Lung (tissue), 12 donors: ENCODE data around the gene MICALL1. TPM values are rescaled to one million over a fixed set of nuclear protein-coding genes. Genes with fewer than 3 reads are reported as not detected.
A peak's percentile ranks its signal among the peaks of the same experiment; 100 is the strongest.

ENCODE experiments used
- ATAC-seq: fragments of 200-7000 bp; cut with Tn5 transposase; one replicate; pipeline ENCODE4 v1.9.1; 2020; ENCODE audit warnings: moderate number of reproducible peaks; ENCODE audit not compliant: insufficient read depth, low FRiP score
- DNase-seq, 3 donors: peaks; one replicate each; pipeline ENCODE4 v3.0.0-alpha.2; 2013 to 2017
- H3K27ac ChIP-seq, 2 donors: one replicate each; pipeline ENCODE4 v1.5.1; 2013; ENCODE audit warnings: mild to moderate bottlenecking in 2 of 2, moderate library complexity in 2 of 2, control low read depth in 1 of 2, inconsistent platforms in 1 of 2, low read depth in 1 of 2, low read length in 1 of 2
- H3K27me3 ChIP-seq, 3 donors: one replicate each; pipeline ENCODE4 v1.5.1; 2013; ENCODE audit warnings: low read length in 2 of 3; ENCODE audit not compliant: control insufficient read depth in 3 of 3, insufficient read depth in 3 of 3
- H3K36me3 ChIP-seq, 4 donors: one replicate each; pipeline ENCODE4 v1.5.1; 2013; ENCODE audit warnings: low read length in 4 of 4, mild to moderate bottlenecking in 1 of 4, moderate library complexity in 1 of 4; ENCODE audit not compliant: control insufficient read depth in 4 of 4, insufficient read depth in 4 of 4
- H3K4me1 ChIP-seq, 5 donors: one replicate each; pipeline ENCODE4 v1.5.1; 2013; ENCODE audit warnings: low read length in 5 of 5, mild to moderate bottlenecking in 2 of 5, moderate library complexity in 1 of 5; ENCODE audit not compliant: control insufficient read depth in 5 of 5, insufficient read depth in 5 of 5
- H3K4me3 ChIP-seq: one replicate; pipeline ENCODE4 v1.5.1; 2013; ENCODE audit warnings: mild to moderate bottlenecking, control low read depth, moderate library complexity
- H3K9ac ChIP-seq, 2 donors: one replicate each; pipeline ENCODE4 v1.5.1; 2013; ENCODE audit warnings: low read length in 2 of 2, control low read depth in 1 of 2; ENCODE audit not compliant: insufficient read depth in 1 of 2
- H3K9me3 ChIP-seq, 4 donors: one replicate each; pipeline ENCODE4 v1.5.1; 2013; ENCODE audit warnings: low read length in 3 of 4, mild to moderate bottlenecking in 1 of 4, moderate library complexity in 1 of 4; ENCODE audit not compliant: control insufficient read depth in 4 of 4, insufficient read depth in 3 of 4
- WGBS, 2 donors: extraction: QIAGEN DNeasy Blood & Tissue Kit; methylation state at CpG; one replicate each; pipeline ENCODE4 v1.1.7; 2013; 5-methylcytosine and 5-hydroxymethylcytosine counted together
- polyA plus RNA-seq, 2 donors: library from polyadenylated mRNA; stranded (reverse); fragments of 200-250 nt; gene quantifications; one replicate each; pipeline ENCODE4 v1.2.1, GENCODE V29; 2013
- total RNA-seq, 2 donors: library from RNA; depleted of rRNA in 1 of 2; stranded (reverse); fragments of >200 nt in 1 of 2; gene quantifications; one replicate each; pipeline ENCODE4 v1.2.1, GENCODE V29; 2014 to 2021
- TF ChIP-seq, protein P1 (sequence below): IDR thresholded peaks from 2 replicates; pipeline ENCODE4 v1.5.1; 2012; ENCODE audit warnings: mild to moderate bottlenecking; ENCODE audit errors: control extremely low read depth, extremely low read depth
- donor health status: control.
- donor health status: control.
- donor health status: Bipolar disorder and iron deficiency.
- donor health status: healthy.
- donor health status: DM: yes; HTN: yes; CAD: no.

MICALL1 gene
- total and polyA plus RNA-seq, 4 donors = 12.9 to 29.1 (median 17.5) TPM

GRCh38 chr22:37897807-37898206 is 8.3 kb upstream of the MICALL1 start:
- peaks cover 0 to 1% (median 0%) of the 10 kb centered on the region in 4 donors for H3K9me3 ChIP-seq
- 76 to 84% methylated on average over 2 of the region's 2 CpGs for WGBS, 2 donors
- H3K4me3 ChIP-seq = no peak overlapping the region
- ATAC-seq (no peak), DNase-seq (no peak)
- peaks cover 0 to 28% (median 15%) of the 10 kb centered on the region in 5 donors for H3K4me1 ChIP-seq
- H3K27ac ChIP-seq = no peak overlapping the region
- TF ChIP-seq, protein P1, sequence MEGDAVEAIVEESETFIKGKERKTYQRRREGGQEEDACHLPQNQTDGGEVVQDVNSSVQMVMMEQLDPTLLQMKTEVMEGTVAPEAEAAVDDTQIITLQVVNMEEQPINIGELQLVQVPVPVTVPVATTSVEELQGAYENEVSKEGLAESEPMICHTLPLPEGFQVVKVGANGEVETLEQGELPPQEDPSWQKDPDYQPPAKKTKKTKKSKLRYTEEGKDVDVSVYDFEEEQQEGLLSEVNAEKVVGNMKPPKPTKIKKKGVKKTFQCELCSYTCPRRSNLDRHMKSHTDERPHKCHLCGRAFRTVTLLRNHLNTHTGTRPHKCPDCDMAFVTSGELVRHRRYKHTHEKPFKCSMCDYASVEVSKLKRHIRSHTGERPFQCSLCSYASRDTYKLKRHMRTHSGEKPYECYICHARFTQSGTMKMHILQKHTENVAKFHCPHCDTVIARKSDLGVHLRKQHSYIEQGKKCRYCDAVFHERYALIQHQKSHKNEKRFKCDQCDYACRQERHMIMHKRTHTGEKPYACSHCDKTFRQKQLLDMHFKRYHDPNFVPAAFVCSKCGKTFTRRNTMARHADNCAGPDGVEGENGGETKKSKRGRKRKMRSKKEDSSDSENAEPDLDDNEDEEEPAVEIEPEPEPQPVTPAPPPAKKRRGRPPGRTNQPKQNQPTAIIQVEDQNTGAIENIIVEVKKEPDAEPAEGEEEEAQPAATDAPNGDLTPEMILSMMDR = no peak
- H3K27me3 ChIP-seq = no peaks in the 10 kb centered on the region
- no peaks in the 10 kb centered on the region for H3K36me3 ChIP-seq
- H3K9ac ChIP-seq = no peak overlapping the region

GRCh38 chr22:37898441-37899181 is 7.5 kb upstream of the MICALL1 start:
- peak in 1 of 3 donors; percentile 23 for DNase-seq
- H3K27me3 ChIP-seq = no peaks in the 10 kb centered on the region
- H3K4me3 ChIP-seq = no peak overlapping the region
- H3K9ac ChIP-seq = no peak overlapping the region
- H3K9me3 ChIP-seq = peaks cover 0 to 1% (median 0%) of the 10 kb centered on the region in 4 donors
- no peaks in the 10 kb centered on the region for H3K36me3 ChIP-seq
- peaks cover 0 to 23% (median 7%) of the 10 kb centered on the region in 5 donors for H3K4me1 ChIP-seq
- no peak for ATAC-seq
- peak overlapping the region in 1 of 2 donors; percentile 28 for H3K27ac ChIP-seq
- 61 to 74% methylated on average over 6 to 9 of the region's 9 CpGs for WGBS, 2 donors
- TF ChIP-seq, protein P1 = no peak

DNA sequence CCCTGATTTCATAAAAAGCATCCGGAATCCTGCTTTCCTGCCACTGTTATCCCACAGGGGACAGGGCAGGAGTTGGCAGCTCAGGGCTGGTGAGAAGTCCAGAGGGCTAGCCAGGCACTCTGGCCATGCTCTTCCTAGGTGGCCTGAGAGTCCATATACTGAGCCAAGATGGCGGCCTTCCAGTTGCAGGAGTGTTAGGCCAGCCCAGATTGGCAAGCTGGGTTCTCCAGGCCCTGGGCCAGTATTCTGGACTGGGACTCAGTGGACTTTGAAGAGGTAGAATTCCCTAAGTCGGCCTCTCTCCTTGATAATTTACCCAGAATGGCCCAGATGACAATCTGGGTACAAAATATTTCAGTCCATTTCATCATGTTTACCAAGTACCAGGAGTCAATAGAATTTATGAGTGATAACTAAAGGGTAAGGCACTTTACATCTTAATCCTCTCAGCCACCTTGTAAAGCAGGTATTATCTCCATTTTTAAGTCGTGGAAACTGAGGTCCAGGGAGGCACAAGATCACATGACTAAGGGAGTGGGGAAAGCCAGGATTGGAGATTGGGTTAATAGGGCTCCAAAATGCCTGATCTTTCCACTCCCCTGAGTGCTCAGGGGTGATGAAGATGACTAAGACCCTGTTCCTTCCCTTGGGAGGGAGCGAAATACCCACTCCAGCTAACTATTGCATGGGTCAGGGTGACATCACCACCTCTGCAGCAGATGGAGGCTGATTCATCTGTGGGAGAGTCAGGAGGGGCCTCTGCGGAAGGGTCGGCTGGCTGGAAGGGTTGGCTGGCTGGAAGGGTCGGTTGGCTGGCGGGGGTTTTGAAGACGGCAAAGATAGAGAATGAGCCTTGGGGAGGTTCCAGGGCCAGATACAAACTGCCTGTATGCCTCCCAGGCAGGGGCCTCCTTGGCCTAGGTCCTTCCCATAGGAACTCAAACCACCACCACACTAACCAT is 1.2 kb upstream of the MICALL1 start:
- TF ChIP-seq, protein P1 = no peak
- Histone ChIP-seq H3K36me3 (no peaks in the 10 kb centered on the region), H3K27me3 (peaks cover 0 to 3% (median 0%) of the 10 kb centered on the region in 3 donors), H3K9ac (no peak overlapping the region), H3K9me3 (no peaks in the 10 kb centered on the region), H3K27ac (peak overlapping the region; percentile 54 to 84), H3K4me1 (peaks cover 0 to 19% (median 8%) of the 10 kb centered on the region in 5 donors), H3K4me3 (no peak overlapping the region)
- peak; percentile 58 for ATAC-seq
- WGBS, 2 donors = 63 to 75% methylated on average over 10 of the region's 10 CpGs
- peak in 1 of 3 donors; percentile 28 for DNase-seq
